ENCODE measurements around the gene ATP6V1B1. TPM values are rescaled to one million over a fixed set of nuclear protein-coding genes. Genes with fewer than 3 reads are reported as not detected.

The ATP6V1B1 gene
- total and polyA plus RNA-seq, 9 of the 15 experiments (the other 6 are each of a cell fraction or from before 2014, with no cell fraction given): not detected

- TF ChIP-seq ZC3H4 (CRISPR knock-in tag; IDR thresholded peaks at IDR 0.05; ENCODE audit: borderline replicate concordance) (no peak), TCF7 (IDR thresholded peaks at IDR 0.05; ENCODE audit: borderline replicate concordance) (no peak), HLTF (IDR thresholded peaks at IDR 0.05) (no peak), HOMEZ (CRISPR knock-in tag; IDR thresholded peaks at IDR 0.05) (no peak), THRAP3 (IDR thresholded peaks at IDR 0.05; ENCODE audit: borderline replicate concordance) (no peak), PCBP2 (IDR thresholded peaks at IDR 0.05; ENCODE audit: low read depth, low read length, poor library complexity, severe bottlenecking) (no peak), RBFOX2 (IDR thresholded peaks at IDR 0.05; ENCODE audit: low read depth, low read length) (no peak), EHMT2 (IDR thresholded peaks at IDR 0.05) (no peak), ZNF785 (CRISPR knock-in tag; IDR thresholded peaks at IDR 0.05) (no peak), ARHGAP35 (IDR thresholded peaks at IDR 0.05; ENCODE audit: partially characterized antibody) (no peak), NUFIP1 (IDR thresholded peaks at IDR 0.05; ENCODE audit: partially characterized antibody) (no peak), SMAD1 (IDR thresholded peaks at IDR 0.05; ENCODE audit: low read depth, low read length, partially characterized antibody) (no peak), ARID1B (IDR thresholded peaks at IDR 0.05) (peak; percentile 68), TFE3 (CRISPR knock-in tag; IDR thresholded peaks at IDR 0.05) (no peak), HDAC3 (IDR thresholded peaks at IDR 0.05; ENCODE audit: borderline replicate concordance, partially characterized antibody) (no peak), BRF2 (IDR thresholded peaks at IDR 0.05; ENCODE audit: borderline replicate concordance, insufficient read depth, insufficient read length) (no peak), CBFA2T3 (IDR thresholded peaks at IDR 0.05) (peak; percentile 75), PRMT5 (CRISPR knock-in tag; IDR thresholded peaks at IDR 0.05) (no peak), BMI1 (IDR thresholded peaks at IDR 0.05; ENCODE audit: low read length) (no peak), FOSL1 (tag; conservative IDR thresholded peaks at IDR 0.05) (no peak), ZNF444 (CRISPR knock-in tag; IDR thresholded peaks at IDR 0.05) (no peak), MCM3 (IDR thresholded peaks at IDR 0.05) (no peak), SMARCA5 (IDR thresholded peaks at IDR 0.05) (no peak), HMGXB4 (CRISPR knock-in tag; IDR thresholded peaks at IDR 0.05) (no peak), BRD4 (IDR thresholded peaks at IDR 0.05) (no peak), HMGN3 (IDR thresholded peaks at IDR 0.05; ENCODE audit: borderline replicate concordance, extremely low read depth, insufficient read length, low read depth, low read length) (no peak)
These were observed 39.5 kb downstream of the ATP6V1B1 start (continued) for GRCh38 chr2:70975237-70975636.
